ENCODE measurements around the gene ATXN1.

DNA sequence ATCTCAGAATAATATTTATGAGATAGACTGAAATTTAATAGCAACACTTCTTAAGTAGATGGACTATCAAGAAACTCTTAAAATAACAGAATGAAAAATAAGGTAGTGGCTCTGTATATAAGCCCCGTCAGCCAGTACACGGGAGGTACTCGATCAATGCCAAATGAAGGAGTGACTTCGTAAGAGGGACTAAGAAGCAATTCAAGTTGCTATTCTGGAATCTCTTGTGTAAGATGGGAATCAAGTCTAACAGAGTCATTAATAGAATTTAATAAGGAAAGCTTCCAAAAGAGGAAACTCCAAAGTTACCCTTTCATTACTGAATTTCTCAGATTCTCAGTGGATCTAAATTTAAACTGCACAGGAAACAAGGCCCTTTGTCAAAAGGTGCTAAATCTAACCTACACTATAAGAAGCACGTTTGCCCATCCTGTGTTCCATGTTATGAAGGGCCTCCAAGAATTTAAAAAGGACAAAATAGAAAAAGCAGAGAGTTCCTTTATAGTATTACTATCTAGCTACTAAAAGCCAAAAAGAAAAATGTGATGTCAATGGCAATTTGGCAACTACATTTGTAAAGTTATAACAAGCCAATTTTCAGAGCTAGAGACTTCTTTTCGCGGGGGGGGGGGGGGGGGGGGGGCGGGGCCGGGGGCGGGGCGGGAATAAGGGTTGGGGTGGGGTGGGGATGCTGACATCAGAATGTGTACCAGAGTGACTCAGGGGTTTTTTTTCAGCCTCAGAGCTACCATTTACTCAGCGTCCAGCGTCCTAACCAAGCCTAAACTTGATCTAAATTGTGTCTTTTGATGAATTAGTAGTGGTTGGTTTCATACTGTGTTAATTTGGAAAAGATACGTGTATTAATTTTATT lies 322.3 kb downstream of the ATXN1 start:
- TF ChIP-seq HDGF (IDR thresholded peaks at IDR 0.05; ENCODE audit: borderline replicate concordance), result no peak
- no peak for TF ChIP-seq FOXM1 (IDR thresholded peaks at IDR 0.05; ENCODE audit: borderline replicate concordance)
- TF ChIP-seq PKNOX1 (IDR thresholded peaks at IDR 0.05), result no peak
- no peak for TF ChIP-seq FOXA1 (IDR thresholded peaks at IDR 0.05)
- TF ChIP-seq TARDBP (IDR thresholded peaks at IDR 0.05), result no peak
- TF ChIP-seq ARNT (IDR thresholded peaks at IDR 0.05), result no peak
- TF ChIP-seq LEF1 (IDR thresholded peaks at IDR 0.05; ENCODE audit: borderline replicate concordance), result no peak

Data from HEK293T (cell line).